GM10847 (cell line): ENCODE data around the gene ANKS3.

Experiments used
- POLR2A ChIP-seq: IDR thresholded peaks from 2 replicates; pipeline ENCODE4 v1.6.1; 2011; ENCODE audit not compliant: insufficient read length; ENCODE audit errors: extremely low read depth

Gene ANKS3

DNA sequence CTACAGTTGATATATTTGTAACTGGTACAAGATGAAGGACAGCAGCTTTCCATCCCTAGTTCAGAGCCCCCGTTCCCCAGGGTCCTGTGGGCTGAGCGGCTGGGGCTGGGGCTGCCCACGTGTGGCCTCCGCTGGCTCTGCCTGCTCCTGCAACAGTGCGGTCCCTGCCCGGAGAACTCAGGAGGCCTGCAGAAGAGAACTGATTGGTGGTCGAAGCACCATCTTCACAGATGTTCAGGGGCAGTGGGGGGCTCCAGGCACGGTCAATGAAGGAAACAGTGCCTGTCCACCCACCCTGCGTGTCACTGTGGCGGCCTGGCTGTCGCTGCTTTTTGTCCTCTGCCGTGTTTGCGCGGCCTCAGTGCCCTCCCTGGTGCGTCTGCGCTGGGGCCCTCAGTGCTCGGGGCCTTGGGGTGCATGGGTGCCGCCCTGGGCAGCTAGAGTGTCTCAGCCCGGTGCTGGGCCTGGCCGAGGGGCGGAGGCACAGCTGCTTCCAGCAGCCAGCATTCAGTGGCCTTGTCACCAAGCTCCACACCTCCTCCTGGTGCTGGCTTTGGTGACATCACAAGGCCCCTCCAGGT lies 44.9 kb downstream of the ANKS3 start:
- TF ChIP-seq POLR2A, result no peak

DNA sequence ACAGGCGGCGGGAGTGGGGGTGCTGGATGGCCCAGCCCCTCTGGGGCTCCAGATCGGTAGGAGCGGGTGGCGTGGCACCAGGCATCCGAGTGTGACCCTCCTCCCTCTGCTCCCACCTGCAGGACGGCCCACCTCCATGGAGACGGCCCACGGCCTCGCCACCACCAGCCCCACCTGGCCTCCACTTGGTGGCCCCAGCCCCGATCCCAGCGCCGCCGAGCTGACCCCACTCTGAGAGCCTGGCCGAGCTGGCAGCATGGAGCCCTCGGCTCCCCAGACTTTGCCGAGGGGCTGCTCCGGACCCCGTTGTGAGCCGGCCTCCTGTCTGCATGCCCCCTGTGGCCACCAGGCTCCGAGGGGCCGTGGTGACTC lies 45.4 kb downstream of the ANKS3 start:
- no peak for TF ChIP-seq POLR2A

DNA sequence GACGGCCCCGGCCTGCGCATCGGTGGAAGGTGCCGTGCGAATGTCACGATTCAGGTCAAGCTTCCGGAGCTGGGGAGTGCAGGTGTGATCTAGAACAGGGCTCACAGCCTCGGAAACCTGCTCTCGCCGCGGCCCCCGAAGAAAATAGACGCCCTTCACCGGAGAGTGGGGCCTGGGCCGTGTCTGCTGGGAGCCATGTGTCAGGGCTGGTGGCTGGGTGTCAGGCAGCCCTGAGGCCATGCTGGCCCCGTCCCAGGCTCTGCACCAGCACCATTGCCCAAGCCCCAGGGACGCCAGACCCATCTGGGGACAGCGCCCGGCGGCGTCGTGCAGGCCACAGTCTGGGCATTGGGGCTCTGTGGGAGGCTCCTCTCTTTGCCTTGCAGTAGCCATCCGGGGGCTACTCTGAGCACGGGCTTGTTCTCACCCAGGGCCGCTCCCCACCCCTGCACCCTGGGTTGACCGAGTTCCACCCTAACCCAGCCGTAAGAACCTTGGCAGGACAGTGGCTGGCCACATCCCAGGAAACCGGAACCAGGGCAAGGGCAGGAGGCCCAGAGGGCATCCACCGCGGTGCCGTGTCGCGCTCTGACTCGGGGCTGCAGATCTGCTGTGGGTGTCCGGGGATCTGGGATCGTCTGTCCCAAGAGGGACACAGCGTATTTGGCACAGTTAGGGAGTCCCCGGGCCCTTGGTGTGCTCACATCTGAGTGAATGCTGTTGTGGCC lies 46.0 kb downstream of the ANKS3 start:
- no peak for TF ChIP-seq POLR2A

GRCh38 chr16:4687416-4687815 lies 46.7 kb downstream of the ANKS3 start:
- no peak for TF ChIP-seq POLR2A

DNA sequence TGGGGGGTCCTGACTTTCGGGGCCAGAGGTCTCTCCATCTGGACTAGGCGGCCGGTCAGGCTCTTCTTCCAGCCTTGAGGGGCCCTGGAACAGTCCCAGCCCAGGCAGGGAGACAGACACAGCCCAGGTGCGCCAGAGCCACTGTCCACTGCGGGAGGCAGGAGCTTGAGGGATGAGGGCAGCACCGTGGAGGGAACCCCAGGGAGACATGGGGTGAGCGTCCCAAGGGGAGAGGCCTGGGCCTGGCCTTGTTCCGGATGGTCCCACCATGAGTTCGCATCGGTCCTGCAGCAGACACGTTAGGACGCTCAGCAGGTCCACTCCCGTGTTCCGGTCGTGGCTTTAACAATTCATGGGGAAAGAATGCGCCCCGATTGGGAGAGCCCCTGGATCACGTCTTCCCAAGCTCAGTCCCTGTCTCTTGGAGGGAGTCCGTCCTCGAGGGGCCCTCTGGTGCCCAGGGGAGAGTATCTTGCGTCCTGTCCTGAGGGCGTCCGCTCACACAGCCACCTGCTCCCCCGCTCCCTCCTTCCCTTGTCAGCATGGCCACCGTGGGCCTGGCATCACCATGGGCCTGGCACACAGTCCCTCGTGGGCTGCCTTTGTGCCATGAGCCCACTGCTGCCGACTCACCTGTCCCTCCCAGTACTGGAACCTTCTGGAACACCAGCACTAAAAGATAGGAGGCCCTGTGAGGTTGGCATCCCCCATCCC lies 47.4 kb downstream of the ANKS3 start:
- no peak for TF ChIP-seq POLR2A

DNA sequence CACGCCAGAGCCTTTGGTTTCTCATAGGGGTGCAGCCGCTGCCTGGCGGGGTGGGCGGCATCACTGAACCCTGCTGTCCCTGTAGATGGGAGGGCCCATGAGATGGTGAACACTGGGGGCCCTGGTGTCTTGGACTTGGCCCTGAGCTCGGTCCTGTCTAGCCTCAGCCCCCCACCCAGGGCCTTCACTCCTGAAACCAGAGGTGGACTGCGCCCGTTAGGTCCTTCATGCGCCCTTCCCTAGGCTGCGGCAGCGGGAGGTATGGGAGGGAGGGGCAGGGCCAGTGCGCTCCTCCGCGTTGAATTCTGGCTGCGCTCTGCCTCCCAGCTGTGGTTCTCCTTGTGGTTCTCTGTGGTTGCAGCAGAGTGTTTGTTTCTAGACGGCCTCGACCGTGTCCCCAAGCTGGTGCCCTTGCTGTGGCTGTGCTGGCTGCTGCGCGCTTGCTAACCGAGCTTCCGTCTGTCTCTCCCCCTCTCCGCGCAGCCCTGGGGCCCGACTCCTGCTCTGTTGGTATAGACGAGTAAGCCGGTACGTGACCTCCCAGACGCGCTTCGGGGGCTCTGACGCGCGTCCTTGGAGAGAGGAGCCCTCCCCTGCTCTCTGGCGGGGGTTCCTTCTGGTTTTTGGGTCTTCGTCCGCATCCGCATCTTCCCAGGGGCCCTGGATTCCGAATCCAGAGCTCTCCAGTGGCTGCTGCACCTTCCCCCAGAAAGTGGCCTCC lies 48.1 kb downstream of the ANKS3 start:
- no peak for TF ChIP-seq POLR2A

- no peak for TF ChIP-seq POLR2A
Observed at GRCh38 chr16:4685292-4685691, 48.8 kb downstream of the ANKS3 start.

GRCh38 chr16:4684763-4685162 lies 49.3 kb downstream of the ANKS3 start:
- TF ChIP-seq POLR2A, result no peak

DNA sequence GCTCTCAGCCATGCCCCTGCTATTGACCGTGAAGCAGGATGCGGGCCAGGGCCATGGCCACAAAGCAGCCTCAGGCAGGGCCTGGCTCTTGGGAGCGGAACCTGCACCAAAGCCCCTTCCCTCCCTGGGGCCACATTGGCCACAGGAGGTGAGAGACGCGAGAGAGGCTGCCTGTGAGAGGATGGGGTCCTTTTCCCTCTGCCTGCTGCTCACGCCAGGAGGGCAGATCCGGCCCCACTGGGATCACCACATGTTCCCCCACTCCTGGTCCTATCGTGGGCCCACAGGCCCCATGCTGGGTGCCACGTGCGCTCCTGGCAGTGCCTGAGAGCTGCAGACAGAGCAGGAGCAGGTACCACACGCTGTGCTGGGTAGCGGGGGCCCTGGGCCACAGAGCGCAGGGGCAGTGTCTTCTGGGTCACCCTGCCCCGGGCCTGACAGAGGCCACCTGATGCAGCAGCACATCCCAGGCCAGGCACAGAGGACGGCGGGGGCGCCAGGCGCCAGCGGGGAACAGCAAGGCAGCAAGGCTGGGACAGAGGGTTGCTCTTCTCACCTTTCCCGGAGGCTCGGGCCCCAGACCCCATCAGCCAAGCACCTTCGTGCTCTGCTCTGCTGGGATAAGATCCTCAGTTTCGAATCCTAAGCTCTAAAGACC lies 49.9 kb downstream of the ANKS3 start:
- TF ChIP-seq POLR2A, result no peak

- no peak for TF ChIP-seq POLR2A
Observed at GRCh38 chr16:4683255-4684057, 50.6 kb downstream of the ANKS3 start.

DNA sequence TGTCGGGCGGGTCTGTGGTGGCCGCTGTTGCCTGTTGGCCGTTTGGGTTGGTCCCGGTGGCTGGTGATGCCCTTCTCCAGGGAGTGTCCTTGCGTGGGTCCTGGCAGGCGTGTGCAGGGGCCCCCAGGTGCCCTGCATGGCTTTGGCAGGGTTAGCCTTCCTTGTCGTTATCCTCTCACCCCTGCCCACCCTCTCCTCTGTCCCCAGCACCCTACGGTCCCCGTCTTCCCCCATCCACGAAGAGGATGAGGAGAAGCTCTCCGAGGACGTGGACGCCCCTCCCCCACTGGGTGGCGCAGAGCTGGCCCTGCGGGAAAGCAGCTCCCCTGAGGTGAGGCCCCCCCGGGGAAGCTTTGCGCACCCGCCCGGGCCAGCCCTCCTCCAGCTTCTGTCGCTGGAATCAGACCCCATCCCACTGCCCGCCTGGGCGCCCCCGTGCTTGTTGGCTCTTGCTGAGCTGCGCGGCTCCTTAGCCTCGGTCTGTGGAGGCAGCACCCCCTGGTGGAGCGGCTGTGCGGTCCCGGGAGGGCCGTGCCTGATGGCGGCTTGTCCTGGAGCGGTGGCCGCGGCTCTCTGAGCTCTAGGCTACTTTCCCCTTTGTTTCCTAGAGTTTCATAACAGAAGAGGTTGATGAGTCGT lies 51.3 kb downstream of the ANKS3 start:
- no peak for TF ChIP-seq POLR2A

DNA sequence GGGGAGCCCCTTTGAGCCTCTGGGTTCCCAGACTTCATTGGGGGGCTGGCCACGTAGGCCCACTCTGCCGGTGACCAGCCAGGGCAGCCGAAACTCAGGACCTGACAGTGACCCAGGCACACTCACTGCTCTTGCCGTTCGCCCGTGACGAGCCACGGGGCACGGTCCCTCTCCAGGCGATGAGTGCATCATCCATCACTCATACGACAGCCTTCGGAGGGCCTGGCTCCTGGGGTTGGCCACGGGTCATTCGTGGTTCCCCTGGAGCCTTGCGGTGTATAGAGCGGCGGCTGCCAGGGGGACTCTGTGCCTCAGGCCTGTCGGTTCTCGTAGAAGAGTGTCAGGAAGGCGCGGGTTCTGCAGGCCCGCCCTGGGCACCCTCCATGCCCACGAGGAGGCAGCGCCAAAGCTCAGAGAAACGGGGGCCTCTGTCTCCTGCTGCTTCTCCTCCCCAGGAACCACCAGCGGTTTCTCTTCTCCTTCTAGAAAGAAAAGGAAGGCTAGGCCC lies 51.9 kb downstream of the ANKS3 start:
- no peak for TF ChIP-seq POLR2A

DNA sequence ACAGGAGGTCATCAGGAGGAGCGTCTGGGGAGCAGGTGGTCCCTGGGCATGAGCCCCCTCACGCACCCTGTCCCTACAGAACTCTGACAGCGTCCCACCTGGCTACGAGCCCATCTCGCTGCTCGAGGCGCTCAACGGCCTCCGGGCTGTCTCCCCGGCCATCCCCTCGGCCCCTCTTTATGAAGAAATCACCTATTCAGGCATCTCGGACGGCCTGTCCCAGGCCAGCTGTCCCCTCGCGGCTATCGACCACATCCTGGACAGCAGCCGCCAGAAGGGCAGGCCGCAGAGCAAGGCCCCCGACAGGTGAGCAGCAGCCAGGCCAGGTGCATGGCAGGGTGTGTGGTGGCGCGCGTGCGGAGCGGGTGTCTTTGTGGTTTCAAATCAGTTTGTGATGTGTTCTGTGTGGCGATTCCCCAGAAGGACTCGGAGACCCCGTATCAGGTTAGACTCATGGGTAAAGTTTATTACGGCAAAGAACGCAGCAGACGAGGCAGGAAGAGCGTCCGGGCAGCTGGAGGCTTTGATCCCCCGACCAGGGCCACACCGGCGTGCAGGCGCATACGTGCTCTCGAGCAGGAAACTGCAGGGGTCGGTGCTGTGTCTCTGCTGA lies 52.5 kb downstream of the ANKS3 start:
- TF ChIP-seq POLR2A, result no peak

DNA sequence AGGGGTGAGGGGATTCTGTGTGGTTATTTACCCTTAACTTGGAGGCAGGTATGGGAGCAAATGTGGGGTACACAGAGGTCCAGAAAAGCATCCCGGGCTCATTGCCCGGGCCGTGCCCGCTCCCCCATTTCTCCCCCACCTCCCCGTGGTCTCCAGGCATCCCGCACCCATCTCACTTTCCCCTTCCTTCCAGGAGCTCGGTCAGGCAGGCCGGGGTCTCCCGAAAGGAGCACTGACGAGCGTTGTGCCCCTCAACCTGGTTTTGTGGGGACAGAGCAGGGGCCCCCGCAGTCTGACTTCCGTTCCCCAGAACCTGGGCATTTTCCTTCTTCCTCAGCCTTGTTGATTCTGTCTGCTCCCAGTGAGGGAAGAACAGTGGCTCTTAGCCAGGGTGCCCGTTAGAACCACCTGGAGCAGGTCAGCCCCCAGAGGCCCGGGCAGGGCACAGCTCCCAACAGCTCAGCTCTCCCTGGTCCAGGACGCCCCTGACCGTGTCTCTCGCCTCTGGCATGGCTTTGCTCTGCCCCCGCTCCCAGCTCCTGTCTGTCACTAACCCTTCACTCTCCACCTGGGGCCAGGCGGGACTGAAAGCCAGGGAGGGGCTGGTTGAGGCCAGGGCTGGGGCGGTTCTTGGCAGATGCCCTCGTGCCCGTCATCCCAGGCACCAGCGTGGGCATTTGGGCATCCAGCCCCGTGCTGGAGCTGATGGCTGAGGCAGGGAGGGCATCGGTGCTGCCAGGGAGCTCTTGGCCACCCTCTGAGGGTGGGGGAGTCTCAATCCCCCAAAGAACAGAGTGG lies 53.2 kb downstream of the ANKS3 start:
- TF ChIP-seq POLR2A, result no peak
